IMR-90 (cell line): ENCODE results near the gene SUN1.

ENCODE experiments used
- BHLHE40 ChIP-seq: fragments of 150-350 bp; IDR thresholded peaks from 2 replicates; pipeline ENCODE4 v1.6.1; 2016; ENCODE audit warnings: mild to moderate bottlenecking, low read depth, low read length
- CEBPB ChIP-seq: IDR thresholded peaks from 2 replicates; pipeline ENCODE4 v1.6.1; 2012; ENCODE audit warnings: low read depth, low read length, improper control_type of control experiment
- CTCF ChIP-seq: conservative IDR thresholded peaks from 2 replicates; pipeline ENCODE4 v1.5.1; 2012; ENCODE audit warnings: mild to moderate bottlenecking, low read depth, low read length, improper control_type of control experiment
- ELK1 ChIP-seq: fragments of 150-350 bp; IDR thresholded peaks from 2 replicates; pipeline ENCODE4 v1.6.1; 2016; ENCODE audit warnings: low read depth, mild to moderate bottlenecking, low read length, moderate library complexity, borderline replicate concordance
- MAFK ChIP-seq: IDR thresholded peaks from 2 replicates; pipeline ENCODE4 v1.6.1; 2012; ENCODE audit warnings: low read depth, low read length, improper control_type of control experiment
- MXI1 ChIP-seq: IDR thresholded peaks from 2 replicates; pipeline ENCODE4 v1.6.1; 2012; ENCODE audit warnings: low read depth, mild to moderate bottlenecking, low read length, moderate library complexity, borderline replicate concordance
- POLR2A ChIP-seq: IDR thresholded peaks from 2 replicates; pipeline ENCODE4 v1.6.1; 2012; ENCODE audit warnings: mild to moderate bottlenecking, low read depth, low read length
- RAD21 ChIP-seq: IDR thresholded peaks from 2 replicates; pipeline ENCODE4 v1.6.1; 2012; ENCODE audit warnings: low read length, improper control_type of control experiment
- RFX5 ChIP-seq: IDR thresholded peaks from 2 replicates; pipeline ENCODE4 v1.8.0; 2012; ENCODE audit warnings: low read depth, mild to moderate bottlenecking, low read length, moderate library complexity
- SMC3 ChIP-seq: fragments of 150-350 bp; IDR thresholded peaks from 2 replicates; pipeline ENCODE4 v1.6.1; 2016; ENCODE audit warnings: low read depth, mild to moderate bottlenecking, antibody characterized with exemption, low read length, moderate library complexity
- USF2 ChIP-seq: fragments of 150-350 bp; IDR thresholded peaks from 2 replicates; pipeline ENCODE4 v1.6.1; 2017; ENCODE audit warnings: mild to moderate bottlenecking, antibody characterized with exemption, low read length, low read depth

DNA sequence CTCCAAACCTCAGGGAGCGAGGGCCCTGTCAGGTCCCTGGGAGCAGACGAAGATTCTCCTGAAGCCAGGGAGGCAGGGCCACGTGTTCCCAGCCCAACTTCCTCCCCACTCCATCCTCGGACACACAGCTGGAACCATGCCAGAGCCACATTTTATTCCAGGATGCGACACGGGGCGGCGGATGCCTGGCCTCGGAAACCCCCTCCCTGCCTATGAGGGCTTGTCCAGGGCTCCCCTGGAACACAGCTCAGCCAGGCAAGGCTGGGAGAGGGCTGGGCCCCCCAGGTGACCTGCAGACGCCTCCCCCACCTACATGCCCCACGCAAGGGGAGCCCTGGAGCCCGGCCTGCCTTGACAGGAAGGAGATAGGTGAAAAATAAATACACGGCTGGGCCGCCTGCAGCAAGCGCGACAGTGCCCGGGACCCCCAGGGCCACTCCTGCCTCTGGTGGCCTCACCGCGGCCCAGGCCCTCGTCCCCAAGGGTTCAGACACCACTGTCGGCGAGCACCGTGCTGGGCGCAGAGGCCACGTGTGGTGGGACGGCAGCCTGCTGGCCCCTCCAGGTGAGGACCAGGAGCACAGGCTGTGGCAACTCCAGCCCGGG lies 65.6 kb downstream of the SUN1 start:
- TF ChIP-seq CTCF (no peak), POLR2A (no peak), SMC3 (no peak), ELK1 (no peak), USF2 (0 out of 2 replicates have a peak, but pooled peaks have one; percentile 21), MAFK (no peak), RAD21 (no peak), BHLHE40 (no peak), MXI1 (no peak), CEBPB (no peak), RFX5 (no peak)
